Measurements from ENCODE around the gene POU6F2.
A peak's percentile ranks its signal among the peaks of the same experiment; 100 is the strongest.

Gene POU6F2

DNA sequence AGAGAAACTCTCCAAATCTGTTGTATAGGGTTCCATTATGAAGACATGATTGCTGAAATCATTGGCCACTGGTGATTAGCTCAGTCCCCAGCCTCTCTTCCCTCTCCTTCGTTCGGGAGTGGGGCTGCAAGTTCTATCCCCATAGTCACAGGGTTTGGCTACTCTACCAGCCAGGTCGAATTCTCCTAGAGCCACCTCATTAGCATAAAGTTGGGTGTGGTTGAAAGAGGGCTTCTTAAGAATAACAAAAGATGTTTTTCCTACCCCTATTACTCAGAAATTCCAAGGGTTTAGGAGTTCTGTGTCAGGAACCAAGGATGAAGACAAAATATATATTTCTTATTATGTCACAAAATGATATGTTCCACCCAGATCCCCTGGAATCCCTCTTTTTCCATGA lies 422.3 kb downstream of the POU6F2 start:
- DNase-seq (ENCODE audit: low read depth in 2 of 2), result no peak

DNA sequence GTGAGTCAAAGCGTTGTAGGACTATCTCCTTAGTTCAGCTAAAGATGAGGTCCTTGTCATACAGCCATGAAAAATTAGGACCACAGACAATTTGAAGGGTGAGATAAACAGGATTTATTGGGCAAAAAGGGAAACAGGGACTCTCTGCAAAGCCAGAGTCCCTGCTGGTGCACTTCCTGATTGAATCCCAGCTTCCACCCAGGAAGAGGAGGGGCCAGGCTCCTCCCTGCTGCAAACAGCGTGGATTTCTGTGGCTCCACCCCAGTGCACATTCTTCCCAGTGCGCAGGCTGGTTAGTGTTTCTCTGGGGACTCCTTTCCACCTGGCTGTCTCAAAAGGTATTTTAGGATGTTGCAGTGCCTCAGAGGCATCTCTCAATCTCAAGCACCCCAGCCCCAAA lies 423.1 kb downstream of the POU6F2 start:
- DNase-seq (ENCODE audit: low read depth in 2 of 2), result no peak

DNA sequence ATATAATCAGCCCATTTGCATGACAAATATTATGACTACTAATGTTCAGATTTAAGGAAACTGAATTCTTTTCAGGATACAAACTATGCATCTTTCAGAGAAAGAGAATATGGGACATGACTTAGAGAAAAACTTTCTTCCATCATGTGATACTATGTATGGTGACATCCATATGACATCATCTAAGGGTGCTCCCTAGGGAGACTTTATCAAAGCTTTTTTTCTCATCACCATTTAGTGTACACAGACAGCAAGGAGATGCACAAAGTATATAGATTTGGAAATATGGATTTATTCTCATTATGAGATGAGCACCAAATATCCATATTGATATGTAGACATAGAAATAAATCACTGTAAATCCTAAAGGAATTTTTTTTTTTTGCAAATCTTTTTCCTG lies 424.3 kb downstream of the POU6F2 start:
- no peak for DNase-seq (ENCODE audit: low read depth in 2 of 2)

DNA sequence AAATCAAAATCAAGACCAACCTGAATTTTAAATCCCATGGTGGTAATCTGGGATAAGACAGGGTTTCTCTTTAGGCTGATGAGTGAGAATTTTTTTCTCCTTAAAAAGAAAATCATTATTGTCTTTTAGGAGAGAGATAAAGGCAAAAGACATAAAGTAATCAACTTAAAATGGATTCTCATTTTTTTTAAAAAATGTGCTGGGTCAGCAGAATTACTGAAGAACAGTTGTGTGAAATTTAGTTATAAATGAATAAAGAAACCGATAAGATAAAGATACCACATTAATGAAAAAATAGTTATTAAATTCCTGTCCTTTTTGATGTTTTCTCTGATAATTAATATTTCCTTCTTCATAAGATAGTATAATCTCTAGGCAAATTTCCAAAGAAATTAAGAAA lies 427.2 kb downstream of the POU6F2 start:
- no peak for DNase-seq (ENCODE audit: low read depth in 2 of 2)

DNA sequence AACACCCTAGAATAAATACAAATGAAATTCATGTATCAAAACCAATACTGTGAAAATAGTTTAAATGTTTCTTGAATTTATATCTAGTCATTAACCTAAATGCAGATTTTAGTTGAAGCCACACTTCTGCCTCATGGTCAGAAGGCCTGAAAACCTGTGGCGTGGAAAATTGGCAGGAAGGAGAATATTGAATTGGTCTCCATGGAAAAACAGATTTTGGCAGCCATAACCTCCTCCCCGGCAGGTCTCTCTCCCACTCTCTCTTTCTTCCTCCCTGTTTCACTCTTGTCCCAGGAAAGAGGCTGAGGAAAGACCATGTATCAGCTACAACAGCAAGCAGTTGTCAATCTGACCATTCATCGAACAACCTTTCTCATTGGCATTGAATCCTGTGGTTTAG lies 427.9 kb downstream of the POU6F2 start:
- no peak for DNase-seq (ENCODE audit: low read depth in 2 of 2)

DNA sequence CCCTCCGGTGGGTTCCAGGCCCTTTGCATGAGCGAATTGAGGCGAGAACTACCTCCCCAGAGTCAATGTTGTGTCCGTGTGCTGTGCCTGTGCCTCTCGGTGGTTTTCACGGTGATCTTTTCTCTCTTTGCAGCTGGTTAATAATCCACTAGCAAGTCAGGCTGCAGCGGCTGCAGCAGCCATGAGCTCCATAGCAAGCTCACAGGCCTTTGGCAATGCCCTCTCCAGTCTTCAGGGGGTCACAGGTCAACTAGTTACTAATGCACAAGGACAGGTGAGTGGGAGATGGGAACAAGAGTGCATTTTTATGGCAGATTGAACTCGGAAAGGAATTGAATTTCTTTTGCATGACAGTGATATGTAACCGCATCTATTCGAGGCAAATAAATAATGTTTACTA lies 428.8 kb downstream of the POU6F2 start:
- DNase-seq (ENCODE audit: low read depth in 2 of 2), result no peak

DNA sequence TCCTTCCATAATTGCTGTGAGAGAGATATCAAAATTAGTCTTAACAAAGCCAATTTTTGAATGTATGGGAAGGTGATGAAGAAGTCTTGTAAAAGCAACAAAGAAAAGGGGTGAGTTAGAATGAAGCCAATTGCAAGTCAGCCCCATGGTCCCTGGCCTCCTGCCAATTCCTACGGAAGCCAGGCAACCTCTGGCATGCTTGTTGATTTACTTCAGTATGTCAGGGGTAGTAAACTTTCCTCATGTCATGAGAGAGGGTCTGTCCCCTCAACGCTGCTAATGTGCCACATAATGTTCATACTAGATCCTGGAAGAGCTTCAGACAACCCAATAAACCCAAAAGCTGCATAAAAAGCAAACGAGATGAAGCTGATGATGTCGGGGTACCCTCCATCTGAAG lies 429.4 kb downstream of the POU6F2 start:
- DNase-seq (ENCODE audit: low read depth in 2 of 2), result no peak

DNA sequence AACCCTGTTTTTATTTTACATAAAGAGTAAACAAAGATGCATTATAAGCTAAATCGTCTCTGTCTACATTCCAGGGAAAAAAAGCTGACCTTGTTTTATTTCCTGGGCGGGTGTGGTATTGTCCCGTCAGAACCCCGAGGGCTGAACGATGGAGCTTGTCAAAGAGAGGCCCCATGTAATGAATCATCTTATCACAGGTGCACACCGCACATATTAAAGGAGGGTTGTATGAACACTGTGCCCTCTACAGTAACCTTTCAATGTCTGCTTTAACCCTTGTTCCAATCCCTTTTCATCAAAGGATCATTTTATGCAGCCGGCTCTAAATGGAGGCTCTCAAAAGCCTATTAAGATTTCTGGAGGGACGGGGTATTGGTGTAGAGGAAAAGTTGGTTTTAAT lies 430.0 kb downstream of the POU6F2 start:
- no peak for DNase-seq (ENCODE audit: low read depth in 2 of 2)

DNA sequence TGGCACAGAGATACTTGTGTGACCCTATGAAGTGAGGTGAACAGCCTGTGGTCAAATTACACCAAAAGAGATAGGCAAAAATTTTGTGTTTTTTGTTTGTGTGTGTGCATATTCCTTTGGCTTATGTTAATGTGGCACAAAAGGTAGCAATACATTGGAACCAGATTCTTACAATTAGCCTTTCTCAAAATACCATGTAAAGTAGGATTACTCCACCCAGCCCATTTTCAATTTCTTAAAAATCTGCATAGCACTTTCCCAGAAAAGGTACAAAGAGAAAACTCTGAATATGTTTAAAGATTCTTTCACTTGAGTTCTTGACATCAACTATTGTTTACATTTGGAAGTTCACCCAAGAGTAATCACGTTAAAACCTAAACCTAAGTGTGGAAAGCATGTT lies 431.2 kb downstream of the POU6F2 start:
- no peak for DNase-seq (ENCODE audit: low read depth in 2 of 2)

DNA sequence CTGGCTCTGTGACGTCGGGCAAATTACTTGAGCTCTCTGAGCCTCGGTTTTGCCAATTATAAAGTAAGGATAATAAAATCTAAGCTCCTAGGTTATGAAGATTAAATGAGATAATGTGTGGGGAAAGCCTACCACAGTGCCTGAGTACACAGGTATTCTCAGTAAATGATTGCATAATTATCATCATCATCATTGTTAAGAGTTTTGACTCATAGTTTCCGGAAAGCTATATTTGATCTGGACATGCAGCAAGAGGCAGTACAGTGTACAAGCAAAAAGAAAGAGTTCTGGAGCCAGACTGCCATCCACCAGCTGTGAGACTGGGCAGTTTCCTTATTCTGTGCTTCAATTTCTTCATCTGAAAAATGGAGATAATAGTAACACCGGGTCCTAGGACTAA lies 432.9 kb downstream of the POU6F2 start:
- no peak for DNase-seq (ENCODE audit: low read depth in 2 of 2)

DNA sequence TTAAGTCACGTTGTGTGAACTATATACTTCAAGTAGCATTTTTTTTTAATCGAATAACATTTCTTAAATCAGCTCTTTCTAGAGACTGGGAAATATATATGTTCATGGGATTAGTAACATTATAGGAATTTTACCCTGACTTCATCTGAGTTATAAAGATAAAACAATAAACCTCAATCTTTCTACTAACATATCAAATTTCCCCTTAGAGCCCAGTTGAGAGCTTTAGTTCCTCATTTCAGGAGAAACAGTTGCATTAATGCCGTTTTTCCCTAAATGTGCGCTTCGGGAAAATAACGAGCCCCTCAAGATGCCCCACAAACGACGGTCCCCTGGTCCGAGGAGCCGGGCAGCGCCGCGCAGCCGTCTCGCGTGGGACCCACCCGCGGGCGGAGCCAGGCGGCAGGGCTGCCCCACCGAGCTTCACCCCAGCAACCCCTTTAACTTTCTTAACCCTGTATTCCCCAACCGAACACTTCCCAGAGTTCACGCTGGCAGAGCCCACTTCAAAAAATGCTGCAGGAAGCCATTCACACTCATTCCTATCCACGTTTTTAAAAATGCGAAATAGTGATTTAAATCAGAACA lies 436.0 kb downstream of the POU6F2 start:
- no peak for DNase-seq (ENCODE audit: low read depth in 2 of 2)

DNA sequence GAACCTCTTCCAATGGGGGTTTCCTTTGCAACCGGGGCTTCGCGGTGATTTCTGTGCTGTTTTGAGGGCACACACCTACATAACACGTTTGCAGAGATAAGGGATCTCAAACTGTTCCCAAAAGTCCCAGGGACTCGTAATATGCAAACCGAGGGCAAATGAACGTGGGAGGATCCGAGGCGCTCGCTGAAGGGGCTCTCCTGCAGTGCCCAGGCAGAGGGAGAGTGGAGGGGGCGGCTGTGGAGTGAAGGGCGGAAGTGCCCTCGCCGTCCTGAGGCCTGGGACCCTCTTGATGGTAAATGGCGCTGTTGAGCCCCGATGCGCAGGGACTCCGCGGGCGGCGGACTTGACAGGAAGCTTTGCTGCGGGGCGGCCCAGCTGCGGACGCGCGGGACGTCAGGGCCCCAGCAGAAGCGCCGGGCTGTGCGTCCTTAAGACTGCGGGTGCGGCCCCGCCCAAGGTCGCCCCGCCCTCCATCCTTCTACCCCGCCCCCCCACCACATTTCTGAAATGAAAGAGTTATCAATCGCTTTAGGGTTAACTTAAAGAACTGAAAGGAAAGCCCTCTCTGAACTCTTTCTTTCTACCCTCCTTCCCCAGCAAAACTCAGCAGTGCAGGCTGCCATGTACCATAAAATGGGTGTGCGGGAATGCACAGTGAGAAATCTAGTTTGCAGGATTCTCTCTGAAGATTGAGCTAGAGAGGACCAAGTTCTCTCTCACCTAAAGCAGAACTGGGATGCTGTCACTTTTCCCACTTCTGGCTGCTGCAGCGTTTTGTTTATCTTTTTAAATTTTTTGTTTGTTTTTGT lies 436.7 kb downstream of the POU6F2 start:
- peak in 1 of 2 experiments; percentile 35 for DNase-seq (ENCODE audit: low read depth in 2 of 2)

DNA sequence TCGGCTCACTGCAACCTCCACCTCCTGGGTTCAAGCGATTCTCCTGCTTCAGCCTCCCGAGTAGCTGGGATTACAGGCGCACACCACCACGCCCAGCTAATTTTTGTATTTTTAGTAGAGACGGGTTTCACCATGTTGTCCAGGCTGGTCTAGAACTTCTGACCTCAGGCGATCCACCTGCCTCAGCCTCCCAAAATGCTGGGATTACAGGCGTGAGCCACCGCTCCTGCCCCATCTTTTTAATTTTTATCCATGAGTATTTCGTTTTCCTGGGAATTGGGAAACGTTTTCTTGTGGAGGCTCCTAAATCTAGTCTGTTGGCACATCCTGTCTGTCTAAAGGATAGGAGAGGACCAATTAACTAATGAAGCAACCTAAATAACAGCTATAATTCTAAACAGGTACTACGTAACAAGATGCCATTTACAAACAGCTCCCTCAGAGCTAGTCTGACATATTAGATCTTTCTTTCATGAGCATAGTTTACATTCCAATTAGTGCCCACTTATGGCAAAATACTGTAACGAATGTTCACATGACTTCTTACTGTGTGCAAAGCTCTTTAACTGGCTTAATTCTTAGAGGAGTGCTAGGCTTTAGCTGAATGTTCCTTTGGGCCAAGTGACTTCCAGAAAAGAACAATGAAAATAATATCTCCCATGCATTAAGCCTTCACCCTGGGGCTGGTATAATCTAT lies 437.5 kb downstream of the POU6F2 start:
- no peak for DNase-seq (ENCODE audit: low read depth in 2 of 2)

DNA sequence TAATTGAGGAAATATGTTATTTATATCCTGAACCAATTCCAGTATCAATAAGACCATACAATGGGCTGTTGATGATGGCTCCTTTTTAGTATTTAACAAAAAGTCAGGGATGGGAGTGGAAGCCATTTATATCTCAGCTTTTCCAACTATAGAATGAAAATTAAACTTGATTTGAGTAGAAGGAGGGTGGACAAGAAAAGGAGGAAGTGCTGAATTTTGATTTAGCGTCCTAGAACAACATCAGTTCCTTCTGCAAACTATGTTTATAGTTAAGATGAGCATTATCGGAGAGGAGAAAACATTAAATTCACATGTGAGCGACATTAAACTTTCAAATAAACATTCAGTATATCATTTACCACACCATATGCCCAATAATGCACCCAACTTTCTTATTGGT lies 439.2 kb downstream of the POU6F2 start:
- DNase-seq (ENCODE audit: low read depth in 2 of 2), result no peak

DNA sequence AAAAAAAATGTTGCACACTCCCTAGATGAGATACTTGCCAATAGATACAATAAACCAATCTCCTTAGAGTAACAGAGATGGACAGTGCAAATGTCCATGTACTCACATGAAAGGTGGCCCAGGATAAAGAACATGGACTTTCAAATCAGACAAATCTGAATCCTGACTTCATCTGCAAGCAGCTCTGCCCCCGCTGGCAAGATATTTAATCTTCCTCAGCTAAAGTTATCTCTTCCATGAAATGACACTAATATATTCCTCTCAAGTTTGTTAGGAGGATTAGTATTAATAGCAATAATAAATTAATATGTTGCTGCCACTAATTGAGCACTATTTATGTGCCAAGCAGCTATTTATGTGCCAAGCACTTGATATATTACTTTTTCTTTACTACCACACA lies 439.9 kb downstream of the POU6F2 start:
- no peak for DNase-seq (ENCODE audit: low read depth in 2 of 2)

DNA sequence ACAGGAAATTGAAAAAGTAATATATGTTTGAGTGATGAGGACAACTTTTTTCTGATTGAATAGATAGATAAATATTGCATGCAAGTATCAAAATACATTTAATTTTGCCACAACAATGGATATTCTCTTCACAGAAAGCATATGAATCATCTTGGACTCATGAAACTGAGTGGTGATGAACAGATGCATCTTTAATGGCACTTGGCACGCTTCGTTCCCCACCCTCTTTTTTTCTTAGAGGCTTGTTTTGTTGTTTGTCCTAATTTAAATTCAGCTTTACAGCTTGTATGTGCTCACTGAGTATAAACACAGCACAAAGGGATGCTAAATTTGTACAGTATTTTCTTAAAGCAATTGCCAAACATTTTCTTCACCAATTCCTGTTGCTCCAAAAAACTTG lies 443.5 kb downstream of the POU6F2 start:
- no peak for DNase-seq (ENCODE audit: low read depth in 2 of 2)

DNA sequence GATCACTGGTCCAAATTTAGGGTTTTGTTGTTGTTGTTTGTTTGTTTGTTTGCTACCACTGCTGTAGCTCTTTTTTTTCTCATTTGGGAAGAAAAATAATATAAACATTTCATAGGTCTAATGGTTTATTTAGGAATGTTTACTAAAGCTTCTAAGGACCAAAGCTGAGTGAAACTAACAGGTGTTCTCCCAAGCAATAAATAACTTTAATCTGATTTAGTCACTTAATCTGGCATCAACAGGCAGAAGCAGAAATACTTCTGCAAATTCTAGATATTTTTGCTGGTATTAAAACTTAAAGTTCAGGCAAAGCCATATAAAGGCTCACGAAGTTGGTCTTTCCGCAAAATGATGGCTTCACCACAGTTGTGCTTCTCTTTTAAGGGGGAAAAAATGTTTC lies 444.0 kb downstream of the POU6F2 start:
- DNase-seq (ENCODE audit: low read depth in 2 of 2), result no peak

DNA sequence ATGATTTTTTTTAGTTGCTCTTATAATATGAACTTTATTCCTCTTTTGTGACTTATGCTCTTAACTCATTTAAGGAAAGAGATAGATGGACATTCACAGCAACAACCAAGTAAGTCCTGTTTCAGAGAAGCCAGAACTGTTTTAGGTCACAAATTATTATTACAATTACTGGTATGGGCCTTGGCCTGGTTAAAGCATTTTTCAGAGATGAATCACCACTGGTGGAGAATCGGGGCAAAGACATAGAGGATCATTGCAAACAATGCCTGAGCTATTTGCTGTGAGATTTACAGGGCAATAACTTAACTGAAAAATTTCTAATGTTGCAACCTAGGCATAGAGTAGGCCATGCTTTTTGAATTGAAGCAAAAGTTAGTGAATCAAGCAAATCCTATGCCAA lies 450.5 kb downstream of the POU6F2 start:
- no peak for DNase-seq (ENCODE audit: low read depth in 2 of 2)

DNA sequence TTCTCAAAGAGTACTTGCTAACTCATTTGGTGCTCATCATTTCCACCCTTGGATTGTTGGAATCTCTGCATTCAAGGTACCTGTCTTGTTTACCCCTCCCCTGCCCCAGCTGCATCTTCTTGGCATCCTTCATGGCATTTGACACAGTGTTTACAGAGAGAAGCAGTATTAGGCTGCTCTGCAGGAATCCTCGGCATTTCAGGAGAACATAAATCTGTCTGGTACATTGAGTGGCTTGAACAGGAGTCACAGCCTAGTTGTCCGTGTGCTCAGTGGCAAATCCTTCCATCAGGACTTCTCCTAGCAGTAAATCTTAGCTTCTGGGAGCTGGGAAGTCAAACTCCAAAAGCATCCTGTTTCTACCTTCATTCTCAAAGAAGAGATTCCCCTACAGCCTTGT lies 451.7 kb downstream of the POU6F2 start:
- DNase-seq (ENCODE audit: low read depth in 2 of 2), result no peak

DNA sequence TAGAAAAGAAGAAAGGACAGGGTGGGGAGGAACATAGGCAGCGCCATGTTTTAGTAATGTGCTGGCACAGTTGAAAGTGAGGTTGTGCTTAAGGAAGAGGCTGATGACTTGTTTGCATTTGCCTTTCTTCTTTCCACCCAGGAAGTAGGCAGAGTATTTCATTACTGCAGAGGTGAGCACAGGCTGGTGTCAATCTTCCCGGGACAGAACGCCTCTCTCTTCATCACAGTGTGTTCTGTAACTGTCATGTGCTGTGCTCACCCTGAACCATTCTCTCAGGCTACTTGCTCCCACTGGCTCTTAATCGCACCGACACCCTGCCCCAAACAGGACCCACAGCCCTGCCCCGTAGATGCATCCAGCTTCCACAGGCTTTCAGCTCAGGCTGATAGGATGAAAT lies 452.7 kb downstream of the POU6F2 start:
- no peak for DNase-seq (ENCODE audit: low read depth in 2 of 2)

DNA sequence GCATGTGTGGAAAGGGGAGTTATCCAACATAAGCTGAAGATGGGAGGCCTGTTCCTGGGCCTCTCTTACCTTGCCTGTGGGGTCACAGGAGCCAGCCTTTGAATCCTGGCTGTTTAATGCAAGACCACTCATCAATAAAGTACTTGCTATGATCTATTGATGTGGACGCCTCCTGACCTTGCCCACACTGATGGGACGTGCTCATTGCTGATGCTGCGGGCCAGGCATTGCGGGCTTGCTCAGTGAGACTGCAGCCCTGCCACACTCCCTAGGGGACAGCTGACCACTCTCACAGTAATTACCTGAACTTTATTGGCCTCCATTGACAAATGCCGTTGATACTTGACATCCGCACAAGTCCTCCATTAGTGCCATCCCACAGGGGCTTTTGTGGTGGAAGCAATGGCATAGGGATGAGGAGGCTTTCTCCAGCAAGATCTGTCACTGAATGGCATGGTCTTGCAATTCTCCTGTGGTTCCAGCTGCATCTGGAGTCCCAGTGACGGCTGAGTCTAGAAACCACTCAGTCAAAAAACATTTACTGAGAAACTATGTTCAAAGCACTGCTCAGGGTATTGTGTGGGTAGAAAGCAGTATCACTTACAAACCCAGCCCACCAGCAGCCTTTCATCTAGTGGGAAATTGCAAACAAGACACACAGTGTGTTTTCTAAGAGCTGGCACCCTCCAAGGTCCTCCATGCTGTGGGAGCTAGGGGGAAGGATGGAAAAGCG lies 453.4 kb downstream of the POU6F2 start:
- DNase-seq (ENCODE audit: low read depth in 2 of 2), result no peak

DNA sequence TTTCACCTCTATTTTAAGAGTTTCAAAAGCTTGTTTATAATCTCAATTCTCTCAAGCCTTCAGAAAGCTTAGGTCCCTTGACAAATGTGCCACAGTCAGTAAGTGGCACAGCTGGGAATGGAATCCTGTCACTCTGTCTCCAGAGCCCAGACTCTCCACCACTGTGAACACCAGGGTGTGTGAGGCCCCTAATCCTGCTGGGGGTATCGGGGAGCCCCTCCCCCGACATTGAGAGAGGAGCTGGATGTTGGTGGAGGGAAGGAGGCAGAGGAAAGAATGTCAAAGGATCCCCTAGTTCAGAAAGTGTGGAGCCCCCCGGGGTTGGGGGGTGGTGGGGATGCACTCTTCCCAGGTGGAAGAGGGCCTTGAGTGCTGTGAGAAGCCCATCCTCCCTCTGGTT lies 454.7 kb downstream of the POU6F2 start:
- no peak for DNase-seq (ENCODE audit: low read depth in 2 of 2)
